ENCODE data around the gene CACNA1C. TPM values are rescaled to one million over a fixed set of nuclear protein-coding genes. Genes with fewer than 3 reads are reported as not detected.

Gene CACNA1C
- total RNA-seq, 4 donors from 2014 or later: 2.0 to 4.2 (median 2.5) TPM

GRCh38 chr12:2212971-2213869 is 160.4 kb downstream of the CACNA1C start:
- Histone ChIP-seq H3K36me3 (no peaks in the 10 kb centered on the region), H3K27me3 (no peaks in the 10 kb centered on the region), H3K4me1 (no peaks in the 10 kb centered on the region), H3K27ac (no peak overlapping the region), H3K9me3 (no peaks in the 10 kb centered on the region), H3K4me3 (replicated peaks in 1 of 3) (no peak overlapping the region)
- TF ChIP-seq POLR2A (IDR thresholded peaks at IDR 0.05) (no peak), CTCF (IDR thresholded peaks at IDR 0.05) (no peak)
- intact Hi-C loops (cut with DNase I): no loop called here
- DNase-seq: no peak
- WGBS, 2 donors: 36 to 43% methylated on average over 21 of the region's 21 CpGs

GRCh38 chr12:2214411-2214810 is 161.6 kb downstream of the CACNA1C start:
- 87% methylated on average over 8 of the region's 8 CpGs for WGBS, 2 donors
- H3K4me1 ChIP-seq: no peaks in the 10 kb centered on the region
- intact Hi-C loops (cut with DNase I): no loop called here

GRCh38 chr12:2215709-2216560 is 163.1 kb downstream of the CACNA1C start:
- H3K36me3 ChIP-seq: no peaks in the 10 kb centered on the region
- H3K4me1 ChIP-seq: no peaks in the 10 kb centered on the region
- no peak for TF ChIP-seq POLR2A (IDR thresholded peaks at IDR 0.05)
- no peak for TF ChIP-seq CTCF (IDR thresholded peaks at IDR 0.05)
- WGBS, 2 donors: 95 to 96% methylated on average over 11 of the region's 11 CpGs
- intact Hi-C loops (cut with DNase I): no loop called here
- no peaks in the 10 kb centered on the region for H3K27me3 ChIP-seq
- no peak overlapping the region for H3K27ac ChIP-seq
- no peak for DNase-seq
- no peaks in the 10 kb centered on the region for H3K9me3 ChIP-seq
- H3K4me3 ChIP-seq (replicated peaks in 1 of 3): no peak overlapping the region

More at GRCh38 chr12:2214411-2214810, 161.6 kb downstream of the CACNA1C start:
- no peak for DNase-seq
- Histone ChIP-seq H3K9me3 (no peaks in the 10 kb centered on the region), H3K36me3 (no peaks in the 10 kb centered on the region), H3K4me3 (replicated peaks in 1 of 3) (no peak overlapping the region), H3K27me3 (no peaks in the 10 kb centered on the region), H3K27ac (no peak overlapping the region)
- TF ChIP-seq POLR2A (IDR thresholded peaks at IDR 0.05): no peak
- TF ChIP-seq CTCF (IDR thresholded peaks at IDR 0.05): no peak

- 76 to 77% methylated on average over 5 of the region's 5 CpGs for WGBS, 2 donors
- Histone ChIP-seq H3K27me3 (no peaks in the 10 kb centered on the region), H3K36me3 (no peaks in the 10 kb centered on the region), H3K4me1 (no peaks in the 10 kb centered on the region), H3K9me3 (no peaks in the 10 kb centered on the region), H3K4me3 (replicated peaks in 1 of 3) (no peak overlapping the region), H3K27ac (no peak overlapping the region)
- no peak for TF ChIP-seq CTCF (IDR thresholded peaks at IDR 0.05)
- no peak for TF ChIP-seq POLR2A (IDR thresholded peaks at IDR 0.05)
- intact Hi-C loops (cut with DNase I): no loop called here
- no peak for DNase-seq
Measured at GRCh38 chr12:2218706-2219105, 165.9 kb downstream of the CACNA1C start.
